Measurements from ENCODE around the gene ZBP1.

The ZBP1 gene

GRCh38 chr20:57625978-57626377, 5.8 kb upstream of the ZBP1 start:
- Mint-ChIP-seq H3K36me3 (ENCODE audit: insufficient read depth) (peaks cover 13% of the 10 kb centered on the region), H3K27me3 (no peaks in the 10 kb centered on the region), H3K9me3 (no peaks in the 10 kb centered on the region), H3K4me1 (peaks cover 59% of the 10 kb centered on the region), H3K27ac (ENCODE audit: low read depth) (peak overlapping the region; percentile 55), H3K4me3 (no peak overlapping the region)
- DNase-seq (ENCODE audit: low spot score in 2 of 2), result no peak
- ATAC-seq (replicated peaks; ENCODE audit: extremely low read depth, poor library complexity, severe bottlenecking), result no peak

- ATAC-seq (replicated peaks; ENCODE audit: extremely low read depth, poor library complexity, severe bottlenecking) (no peak), DNase-seq (ENCODE audit: low spot score in 2 of 2) (no peak)
- Mint-ChIP-seq H3K9me3 (no peaks in the 10 kb centered on the region), H3K4me1 (peaks cover 63% of the 10 kb centered on the region), H3K4me3 (no peak overlapping the region), H3K27me3 (no peaks in the 10 kb centered on the region), H3K27ac (ENCODE audit: low read depth) (peak overlapping the region; percentile 55), H3K36me3 (ENCODE audit: insufficient read depth) (peaks cover 18% of the 10 kb centered on the region)
Measured at GRCh38 chr20:57625181-57625958, 5.1 kb upstream of the ZBP1 start.

GRCh38 chr20:57624124-57624523, 3.9 kb upstream of the ZBP1 start:
- peaks cover 24% of the 10 kb centered on the region for H3K36me3 Mint-ChIP-seq (ENCODE audit: insufficient read depth)
- no peaks in the 10 kb centered on the region for H3K27me3 Mint-ChIP-seq
- DNase-seq (ENCODE audit: low spot score in 2 of 2) (no peak), ATAC-seq (replicated peaks; ENCODE audit: extremely low read depth, poor library complexity, severe bottlenecking) (no peak)
- H3K4me1 Mint-ChIP-seq, result peaks cover 58% of the 10 kb centered on the region
- no peak overlapping the region for H3K4me3 Mint-ChIP-seq
- H3K9me3 Mint-ChIP-seq, result no peaks in the 10 kb centered on the region
- no peak overlapping the region for H3K27ac Mint-ChIP-seq (ENCODE audit: low read depth)

GRCh38 chr20:57622579-57623381, 2.6 kb upstream of the ZBP1 start:
- H3K27ac Mint-ChIP-seq (ENCODE audit: low read depth), result peak overlapping the region; percentile 69
- H3K36me3 Mint-ChIP-seq (ENCODE audit: insufficient read depth), result peaks cover 27% of the 10 kb centered on the region
- DNase-seq (ENCODE audit: low spot score in 2 of 2) (peak; percentile 54 to 56), ATAC-seq (replicated peaks; ENCODE audit: extremely low read depth, poor library complexity, severe bottlenecking) (no peak)
- no peaks in the 10 kb centered on the region for H3K9me3 Mint-ChIP-seq
- H3K4me1 Mint-ChIP-seq, result peaks cover 63% of the 10 kb centered on the region
- H3K27me3 Mint-ChIP-seq, result no peaks in the 10 kb centered on the region
- peak overlapping the region; percentile 24 for H3K4me3 Mint-ChIP-seq

GRCh38 chr20:57622201-57622570, 2.0 kb upstream of the ZBP1 start:
- ATAC-seq (replicated peaks; ENCODE audit: extremely low read depth, poor library complexity, severe bottlenecking), result no peak
- H3K4me1 Mint-ChIP-seq, result peaks cover 66% of the 10 kb centered on the region
- peak overlapping the region; percentile 24 for H3K4me3 Mint-ChIP-seq
- peak overlapping the region; percentile 69 for H3K27ac Mint-ChIP-seq (ENCODE audit: low read depth)
- DNase-seq (ENCODE audit: low spot score in 2 of 2), result no peak
- peaks cover 29% of the 10 kb centered on the region for H3K36me3 Mint-ChIP-seq (ENCODE audit: insufficient read depth)
- no peaks in the 10 kb centered on the region for H3K27me3 Mint-ChIP-seq
- H3K9me3 Mint-ChIP-seq, result no peaks in the 10 kb centered on the region

GRCh38 chr20:57621421-57622200, 1.4 kb upstream of the ZBP1 start:
- peak overlapping the region; percentile 80 for H3K4me3 Mint-ChIP-seq
- H3K27ac Mint-ChIP-seq (ENCODE audit: low read depth), result peak overlapping the region; percentile 95
- H3K4me1 Mint-ChIP-seq, result peaks cover 70% of the 10 kb centered on the region
- no peaks in the 10 kb centered on the region for H3K27me3 Mint-ChIP-seq
- ATAC-seq (replicated peaks; ENCODE audit: extremely low read depth, poor library complexity, severe bottlenecking) (no peak), DNase-seq (ENCODE audit: low spot score in 2 of 2) (no peak)
- no peaks in the 10 kb centered on the region for H3K9me3 Mint-ChIP-seq
- H3K36me3 Mint-ChIP-seq (ENCODE audit: insufficient read depth), result peaks cover 30% of the 10 kb centered on the region

GRCh38 chr20:57620999-57621398, 773 bp upstream of the ZBP1 start:
- Mint-ChIP-seq H3K36me3 (ENCODE audit: insufficient read depth) (peaks cover 30% of the 10 kb centered on the region), H3K27me3 (no peaks in the 10 kb centered on the region), H3K4me1 (peaks cover 64% of the 10 kb centered on the region), H3K9me3 (no peaks in the 10 kb centered on the region), H3K27ac (ENCODE audit: low read depth) (peak overlapping the region; percentile 95), H3K4me3 (peak overlapping the region; percentile 80)
- DNase-seq (ENCODE audit: low spot score in 2 of 2), result no peak
- no peak for ATAC-seq (replicated peaks; ENCODE audit: extremely low read depth, poor library complexity, severe bottlenecking)

GRCh38 chr20:57619051-57619831, 985 bp downstream of the ZBP1 start:
- DNase-seq (ENCODE audit: low spot score in 2 of 2) (peak; percentile 59 to 75), ATAC-seq (replicated peaks; ENCODE audit: extremely low read depth, poor library complexity, severe bottlenecking) (peak; percentile 73)
- Mint-ChIP-seq H3K4me3 (peak overlapping the region; percentile 80), H3K27me3 (no peaks in the 10 kb centered on the region), H3K36me3 (ENCODE audit: insufficient read depth) (peaks cover 45% of the 10 kb centered on the region), H3K9me3 (no peaks in the 10 kb centered on the region), H3K4me1 (peaks cover 53% of the 10 kb centered on the region), H3K27ac (ENCODE audit: low read depth) (peak overlapping the region; percentile 95)

- H3K36me3 Mint-ChIP-seq (ENCODE audit: insufficient read depth), result peaks cover 46% of the 10 kb centered on the region
- ATAC-seq (replicated peaks; ENCODE audit: extremely low read depth, poor library complexity, severe bottlenecking), result no peak
- H3K27me3 Mint-ChIP-seq, result no peaks in the 10 kb centered on the region
- H3K4me3 Mint-ChIP-seq, result peak overlapping the region; percentile 80
- H3K9me3 Mint-ChIP-seq, result no peaks in the 10 kb centered on the region
- H3K27ac Mint-ChIP-seq (ENCODE audit: low read depth), result peak overlapping the region; percentile 95
- no peak for DNase-seq (ENCODE audit: low spot score in 2 of 2)
- peaks cover 53% of the 10 kb centered on the region for H3K4me1 Mint-ChIP-seq
Measured at GRCh38 chr20:57618764-57619050, 1.5 kb downstream of the ZBP1 start.

- ATAC-seq (replicated peaks; ENCODE audit: extremely low read depth, poor library complexity, severe bottlenecking) (no peak), DNase-seq (ENCODE audit: low spot score in 2 of 2) (no peak)
- no peaks in the 10 kb centered on the region for H3K27me3 Mint-ChIP-seq
- peaks cover 53% of the 10 kb centered on the region for H3K4me1 Mint-ChIP-seq
- peak overlapping the region; percentile 95 for H3K27ac Mint-ChIP-seq (ENCODE audit: low read depth)
- H3K4me3 Mint-ChIP-seq, result peak overlapping the region; percentile 80
- peaks cover 49% of the 10 kb centered on the region for H3K36me3 Mint-ChIP-seq (ENCODE audit: insufficient read depth)
- H3K9me3 Mint-ChIP-seq, result no peaks in the 10 kb centered on the region
Measured at GRCh38 chr20:57618091-57618763, 2.0 kb downstream of the ZBP1 start.

- Mint-ChIP-seq H3K36me3 (ENCODE audit: insufficient read depth) (peaks cover 53% of the 10 kb centered on the region), H3K27me3 (no peaks in the 10 kb centered on the region), H3K4me3 (peak overlapping the region; percentile 80), H3K27ac (ENCODE audit: low read depth) (peak overlapping the region; percentile 95), H3K4me1 (peaks cover 44% of the 10 kb centered on the region), H3K9me3 (no peaks in the 10 kb centered on the region)
- ATAC-seq (replicated peaks; ENCODE audit: extremely low read depth, poor library complexity, severe bottlenecking) (no peak), DNase-seq (ENCODE audit: low spot score in 2 of 2) (no peak)
Measured at GRCh38 chr20:57617079-57617795, 3.0 kb downstream of the ZBP1 start.
